DMS114 treated with DMSO at 0.1 percent for 48 hours (cell line): ENCODE measurements around the gene GOLGA6L9.
"Not testable (repeated sequence)": the region's sequence is repeated elsewhere in the genome, so short reads cannot be mapped to it uniquely, and the experiment has no call there.

Experiments used
- DNase-seq: peaks from one replicate; lab custom pipeline; 2025; ENCODE audit not compliant: unreplicated experiment; lab: John Stamatoyannopoulos, UW

GOLGA6L9 gene

GRCh38 chr15:82429693-82430092 is at the start of gene GOLGA6L9:
GOLGA6L9 (plus strand) TSS chr15:82429816; CDS start chr15:82430080, 264 bp downstream.
- not testable (repeated sequence) for DNase-seq

- DNase-seq, result not testable (repeated sequence)
These were observed 48.2 kb upstream of the GOLGA6L9 start for GRCh38 chr15:82381330-82381955.

GRCh38 chr15:82387209-82387608 is 42.4 kb upstream of the GOLGA6L9 start:
- not testable (repeated sequence) for DNase-seq

- not testable (repeated sequence) for DNase-seq
These were observed 39.5 kb upstream of the GOLGA6L9 start for GRCh38 chr15:82390152-82390551.

- DNase-seq, result not testable (repeated sequence)
These were observed 37.5 kb upstream of the GOLGA6L9 start for GRCh38 chr15:82392077-82392476.

- DNase-seq, result no peak
These were observed 35.9 kb upstream of the GOLGA6L9 start for GRCh38 chr15:82393671-82394070.

- DNase-seq, result not testable (repeated sequence)
These were observed 33.8 kb upstream of the GOLGA6L9 start for GRCh38 chr15:82395788-82396187.

GRCh38 chr15:82397817-82398216 is 31.8 kb upstream of the GOLGA6L9 start:
- no peak for DNase-seq

GRCh38 chr15:82398785-82399184 is 30.8 kb upstream of the GOLGA6L9 start:
- DNase-seq, result no peak

- DNase-seq, result not testable (repeated sequence)
These were observed 30.1 kb upstream of the GOLGA6L9 start for GRCh38 chr15:82399366-82400103.

GRCh38 chr15:82401918-82402317 is 27.7 kb upstream of the GOLGA6L9 start:
- not testable (repeated sequence) for DNase-seq

GRCh38 chr15:82402341-82402740 is 27.3 kb upstream of the GOLGA6L9 start:
- DNase-seq, result not testable (repeated sequence)

GRCh38 chr15:82406211-82406610 is 23.4 kb upstream of the GOLGA6L9 start:
- DNase-seq, result not testable (repeated sequence)

- DNase-seq, result not testable (repeated sequence)
These were observed 19.3 kb upstream of the GOLGA6L9 start for GRCh38 chr15:82410306-82410705.

GRCh38 chr15:82411595-82411994 is 18.0 kb upstream of the GOLGA6L9 start:
- DNase-seq, result not testable (repeated sequence)

GRCh38 chr15:82414525-82415191 is 15.0 kb upstream of the GOLGA6L9 start:
- not testable (repeated sequence) for DNase-seq

GRCh38 chr15:82420516-82420915 is 9.1 kb upstream of the GOLGA6L9 start:
- not testable (repeated sequence) for DNase-seq

- not testable (repeated sequence) for DNase-seq
These were observed 8.7 kb upstream of the GOLGA6L9 start for GRCh38 chr15:82420966-82421365.

- DNase-seq, result not testable (repeated sequence)
These were observed 2.5 kb upstream of the GOLGA6L9 start for GRCh38 chr15:82427117-82427516.

GRCh38 chr15:82445420-82445819 is 15.8 kb downstream of the GOLGA6L9 start:
- DNase-seq, result not testable (repeated sequence)

- DNase-seq, result not testable (repeated sequence)
These were observed 27.7 kb downstream of the GOLGA6L9 start for GRCh38 chr15:82457336-82457735.

GRCh38 chr15:82465629-82466028 is 36.0 kb downstream of the GOLGA6L9 start:
- not testable (repeated sequence) for DNase-seq
